Stimulated activated CD8-positive, alpha-beta memory T cell treated with anti-CD3 and anti-CD28 coated beads, Interleukin-4, amount 100 ng/mL, for 48 hours (primary cell): ENCODE data around the gene ACSL4.
"Not testable (repeated sequence)": the region's sequence is repeated elsewhere in the genome, so short reads cannot be mapped to it uniquely, and the experiment has no call there.

ENCODE experiments used
- DNase-seq: peaks from one replicate; pipeline ENCODE4 v3.0.0-alpha.2; 2020

The ACSL4 gene

GRCh38 chrX:109658391-109658790 lies 74.7 kb downstream of the ACSL4 start:
- no peak for DNase-seq

- not testable (repeated sequence) for DNase-seq
Observed at GRCh38 chrX:109657364-109657763, 75.7 kb downstream of the ACSL4 start.

GRCh38 chrX:109656774-109657173 lies 76.3 kb downstream of the ACSL4 start:
- no peak for DNase-seq

GRCh38 chrX:109655502-109656201 lies 77.4 kb downstream of the ACSL4 start:
- DNase-seq: no peak

GRCh38 chrX:109654516-109655109 lies 78.4 kb downstream of the ACSL4 start:
- DNase-seq: no peak

GRCh38 chrX:109644671-109645070 lies 88.4 kb downstream of the ACSL4 start:
- DNase-seq: not testable (repeated sequence)

- DNase-seq: no peak
Observed at GRCh38 chrX:109643687-109644086, 89.4 kb downstream of the ACSL4 start.

GRCh38 chrX:109638158-109638557 lies 94.9 kb downstream of the ACSL4 start:
- no peak for DNase-seq

- not testable (repeated sequence) for DNase-seq
Observed at GRCh38 chrX:109637477-109637876, 95.6 kb downstream of the ACSL4 start.

- DNase-seq: no peak
Observed at GRCh38 chrX:109635146-109635545, 97.9 kb downstream of the ACSL4 start.

GRCh38 chrX:109632906-109633504 lies 100.1 kb downstream of the ACSL4 start:
- DNase-seq: no peak

- no peak for DNase-seq
Observed at GRCh38 chrX:109629310-109629709, 103.7 kb downstream of the ACSL4 start.

GRCh38 chrX:109626637-109627036 lies 106.4 kb downstream of the ACSL4 start:
- no peak for DNase-seq

GRCh38 chrX:109624641-109625616 lies 108.1 kb downstream of the ACSL4 start, which contains the start of gene KCNE5:
Gene KCNE5 (minus strand): TSS chrX:109625172. CDS start chrX:109625020, 152 bp downstream.
- DNase-seq: no peak

- DNase-seq: no peak
Observed at GRCh38 chrX:109623997-109624396, 109.1 kb downstream of the ACSL4 start.

GRCh38 chrX:109622270-109622669 lies 110.8 kb downstream of the ACSL4 start:
- no peak for DNase-seq

- DNase-seq: no peak
Observed at GRCh38 chrX:109619771-109620170, 113.3 kb downstream of the ACSL4 start.

- DNase-seq: no peak
Observed at GRCh38 chrX:109614951-109615350, 118.1 kb downstream of the ACSL4 start.

- DNase-seq: no peak
Observed at GRCh38 chrX:109601486-109601885, 131.6 kb downstream of the ACSL4 start.

GRCh38 chrX:109600237-109600651 lies 132.8 kb downstream of the ACSL4 start:
- no peak for DNase-seq

- DNase-seq: no peak
Observed at GRCh38 chrX:109596015-109596414, 137.0 kb downstream of the ACSL4 start.
